Osteocyte (in vitro differentiated cells): ENCODE results near the gene SLC22A3. TPM values are rescaled to one million over a fixed set of nuclear protein-coding genes. Genes with fewer than 3 reads are reported as not detected.

Source experiments
- DNase-seq: peaks from one replicate; pipeline ENCODE4 v3.0.0; 2021; ENCODE audit warnings: mixed read lengths; ENCODE audit not compliant: unreplicated experiment; ENCODE audit errors: extremely low spot score
- H3K27ac Mint-ChIP-seq: one replicate; pipeline ENCODE4 v1.8.0; 2021; ENCODE audit warnings: mild to moderate bottlenecking, mixed read lengths; ENCODE audit not compliant: unreplicated experiment
- H3K27me3 Mint-ChIP-seq: one replicate; pipeline ENCODE4 v1.8.0; 2021; ENCODE audit warnings: mixed read lengths; ENCODE audit not compliant: unreplicated experiment
- H3K36me3 Mint-ChIP-seq: one replicate; pipeline ENCODE4 v1.8.0; 2021; ENCODE audit warnings: mixed read lengths; ENCODE audit not compliant: unreplicated experiment
- H3K4me1 Mint-ChIP-seq: one replicate; pipeline ENCODE4 v1.8.0; 2021; ENCODE audit warnings: mixed read lengths; ENCODE audit not compliant: unreplicated experiment
- H3K4me3 Mint-ChIP-seq: one replicate; pipeline ENCODE4 v1.8.0; 2021; ENCODE audit warnings: mild to moderate bottlenecking, moderate library complexity, mixed read lengths; ENCODE audit not compliant: unreplicated experiment
- H3K9me3 Mint-ChIP-seq: one replicate; pipeline ENCODE4 v1.8.0; 2021; ENCODE audit warnings: mixed read lengths; ENCODE audit not compliant: unreplicated experiment
- CTCF ChIP-seq: fragments of 200-600 bp; sonication (generic); IDR thresholded peaks from 2 replicates; pipeline ENCODE4 v1.5.0; 2021; ENCODE audit warnings: antibody characterized with exemption, mild to moderate bottlenecking, moderate library complexity
- total RNA-seq: library from RNA; stranded (reverse); gene quantifications from 2 replicates; pipeline ENCODE4 v1.2.1, GENCODE V29; 2021

SLC22A3 gene
- total RNA-seq, 1 donor from 2014 or later: not detected

GRCh38 chr6:160355001-160355400 is 6.8 kb downstream of the SLC22A3 start:
- no peak for DNase-seq
- Mint-ChIP-seq H3K36me3 (no peaks in the 10 kb centered on the region), H3K27ac (no peak overlapping the region), H3K27me3 (peaks cover 46% of the 10 kb centered on the region), H3K4me3 (no peak overlapping the region), H3K9me3 (no peaks in the 10 kb centered on the region), H3K4me1 (no peaks in the 10 kb centered on the region)
- no peak for TF ChIP-seq CTCF

GRCh38 chr6:160356074-160356744 is 8.0 kb downstream of the SLC22A3 start:
- H3K27me3 Mint-ChIP-seq: peaks cover 36% of the 10 kb centered on the region
- TF ChIP-seq CTCF: no peak
- no peaks in the 10 kb centered on the region for H3K4me1 Mint-ChIP-seq
- no peaks in the 10 kb centered on the region for H3K9me3 Mint-ChIP-seq
- no peaks in the 10 kb centered on the region for H3K36me3 Mint-ChIP-seq
- no peak overlapping the region for H3K27ac Mint-ChIP-seq
- DNase-seq: no peak
- H3K4me3 Mint-ChIP-seq: no peak overlapping the region

- Mint-ChIP-seq H3K4me1 (no peaks in the 10 kb centered on the region), H3K27me3 (peaks cover 27% of the 10 kb centered on the region), H3K9me3 (no peaks in the 10 kb centered on the region), H3K36me3 (no peaks in the 10 kb centered on the region), H3K27ac (no peak overlapping the region), H3K4me3 (no peak overlapping the region)
- TF ChIP-seq CTCF: no peak
- DNase-seq: no peak
Observed at GRCh38 chr6:160357088-160357487, 8.9 kb downstream of the SLC22A3 start.

- Mint-ChIP-seq H3K4me1 (no peaks in the 10 kb centered on the region), H3K27ac (no peak overlapping the region), H3K4me3 (no peak overlapping the region), H3K27me3 (peaks cover 19% of the 10 kb centered on the region), H3K9me3 (no peaks in the 10 kb centered on the region), H3K36me3 (no peaks in the 10 kb centered on the region)
- TF ChIP-seq CTCF: no peak
- DNase-seq: no peak
Observed at GRCh38 chr6:160358225-160359119, 10.3 kb downstream of the SLC22A3 start.

GRCh38 chr6:160360955-160361354 is 12.8 kb downstream of the SLC22A3 start:
- TF ChIP-seq CTCF: no peak
- Mint-ChIP-seq H3K4me1 (no peaks in the 10 kb centered on the region), H3K9me3 (no peaks in the 10 kb centered on the region), H3K27ac (no peak overlapping the region), H3K27me3 (peaks cover 17% of the 10 kb centered on the region), H3K4me3 (no peak overlapping the region), H3K36me3 (no peaks in the 10 kb centered on the region)
- no peak for DNase-seq
